ENCODE results near the gene TADA3. TPM values are rescaled to one million over a fixed set of nuclear protein-coding genes. Genes with fewer than 3 reads are reported as not detected.

The TADA3 gene
- total RNA-seq, 1 experiment from 2014 or later = 49.0 TPM

GRCh38 chr3:9825451-9826040 is 33.3 kb upstream of the TADA3 start (continued):
- TF ChIP-seq FOXP4 (CRISPR knock-in tag; IDR thresholded peaks at IDR 0.05) (no peak), SMAD4 (CRISPR knock-in tag; IDR thresholded peaks at IDR 0.05) (no peak), NR2C2 (CRISPR knock-in tag; IDR thresholded peaks at IDR 0.05) (no peak), TP53 (CRISPR knock-in tag; IDR thresholded peaks at IDR 0.05) (no peak), ZNF263 (CRISPR knock-in tag; IDR thresholded peaks at IDR 0.05; ENCODE audit: low read depth) (no peak), CTCF (IDR thresholded peaks at IDR 0.05) (no peak), AR (CRISPR knock-in tag; IDR thresholded peaks at IDR 0.05) (no peak), MAX (CRISPR knock-in tag; IDR thresholded peaks at IDR 0.05) (no peak), RORB (CRISPR knock-in tag; IDR thresholded peaks at IDR 0.05) (no peak), TEAD4 (CRISPR knock-in tag; IDR thresholded peaks at IDR 0.05) (no peak), USF1 (CRISPR knock-in tag; IDR thresholded peaks at IDR 0.05) (no peak)

- Mint-ChIP-seq H3K4me1 (peaks cover 7% of the 10 kb centered on the region), H3K27me3 (ENCODE audit: low read depth) (no peaks in the 10 kb centered on the region; the same call in 1 of the 2 replicates), H3K27ac (no peak overlapping the region), H3K9me3 (no peaks in the 10 kb centered on the region), H3K36me3 (no peaks in the 10 kb centered on the region), H3K4me3 (no peak overlapping the region)
- DNase-seq (ENCODE audit: low spot score) (peak; percentile 29), ATAC-seq (peak; percentile 99)
- TF ChIP-seq NR2C2 (CRISPR knock-in tag; IDR thresholded peaks at IDR 0.05) (no peak), AR (CRISPR knock-in tag; IDR thresholded peaks at IDR 0.05) (no peak), FOXP1 (CRISPR knock-in tag; IDR thresholded peaks at IDR 0.05; ENCODE audit: borderline replicate concordance) (no peak), SP1 (CRISPR knock-in tag; conservative IDR thresholded peaks at IDR 0.05) (no peak), CBFB (CRISPR knock-in tag; IDR thresholded peaks at IDR 0.05; ENCODE audit: low read depth) (no peak), PREB (CRISPR knock-in tag; IDR thresholded peaks at IDR 0.05; ENCODE audit: borderline replicate concordance) (no peak), ZNF512 (CRISPR knock-in tag; IDR thresholded peaks at IDR 0.05; ENCODE audit: borderline replicate concordance) (no peak), CTCF (IDR thresholded peaks at IDR 0.05) (peak; percentile 24; the same call in 1 of the 2 replicates)
- POLR2A ChIA-PET = no interaction called here
- CTCF ChIA-PET = interaction anchor here (1.0 kb wide), 1 partner anchor 10 kb away, joined by 4 read pairs; no protein-coding TSS in a partner anchor
Observed at GRCh38 chr3:9820946-9821345, 28.7 kb upstream of the TADA3 start.
